Renal cortical epithelial cell (primary cell): Measurements from ENCODE around the gene AOPEP. TPM values are rescaled to one million over a fixed set of nuclear protein-coding genes. Genes with fewer than 3 reads are reported as not detected.

ENCODE experiments used
- DNase-seq: peaks from one replicate; pipeline ENCODE4 v3.0.0-alpha.2; 2011; ENCODE audit warnings: low read depth
- total RNA-seq: library from RNA; depleted of rRNA; stranded (reverse); fragments of >200 nt; gene quantifications from 2 replicates; pipeline ENCODE4 v1.2.3, GENCODE V29; 2014

Gene AOPEP
- total RNA-seq, 1 donor from 2014 or later, result 133 TPM

DNA sequence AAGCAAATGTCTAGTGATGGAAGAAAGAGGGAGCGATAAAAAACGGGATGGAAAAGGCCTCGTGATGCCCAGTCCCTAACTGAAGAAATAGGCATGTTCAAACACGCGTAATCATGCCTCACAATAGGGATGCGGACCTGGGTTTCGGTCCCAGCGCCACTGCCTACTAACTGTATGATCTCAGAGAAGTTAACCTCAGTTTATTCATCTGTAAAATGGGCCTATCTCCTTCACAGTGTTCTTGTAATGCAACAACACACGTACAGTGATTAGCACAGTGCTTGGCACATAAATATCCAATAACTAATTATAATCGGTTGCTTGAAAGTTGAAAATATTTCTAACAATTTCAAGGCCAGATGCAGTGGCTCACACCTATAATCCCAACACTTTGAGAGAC, 409.3 kb downstream of the AOPEP start:
- DNase-seq, result no peak

Other genes starting within 250 kb of the AOPEP start
- gene PCAT7, start 171.6 kb upstream of the AOPEP start, total RNA-seq, result 0.30 and 1.0 TPM in 2 replicates
- not detected in 2 replicates for gene FBP2, start 132.9 kb upstream of the AOPEP start, total RNA-seq
- 0.10 and 2.3 TPM in 2 replicates for gene FBP1, start 87.2 kb upstream of the AOPEP start, total RNA-seq